Measurements from ENCODE around the gene SLC6A19.

The SLC6A19 gene

GRCh38 chr5:1203968-1204692 lies 2.7 kb downstream of the SLC6A19 start:
- peaks cover 4% of the 10 kb centered on the region for H3K27me3 Mint-ChIP-seq
- no peak overlapping the region for H3K27ac Mint-ChIP-seq
- no peaks in the 10 kb centered on the region for H3K4me1 Mint-ChIP-seq (ENCODE audit: low read depth)

DNA sequence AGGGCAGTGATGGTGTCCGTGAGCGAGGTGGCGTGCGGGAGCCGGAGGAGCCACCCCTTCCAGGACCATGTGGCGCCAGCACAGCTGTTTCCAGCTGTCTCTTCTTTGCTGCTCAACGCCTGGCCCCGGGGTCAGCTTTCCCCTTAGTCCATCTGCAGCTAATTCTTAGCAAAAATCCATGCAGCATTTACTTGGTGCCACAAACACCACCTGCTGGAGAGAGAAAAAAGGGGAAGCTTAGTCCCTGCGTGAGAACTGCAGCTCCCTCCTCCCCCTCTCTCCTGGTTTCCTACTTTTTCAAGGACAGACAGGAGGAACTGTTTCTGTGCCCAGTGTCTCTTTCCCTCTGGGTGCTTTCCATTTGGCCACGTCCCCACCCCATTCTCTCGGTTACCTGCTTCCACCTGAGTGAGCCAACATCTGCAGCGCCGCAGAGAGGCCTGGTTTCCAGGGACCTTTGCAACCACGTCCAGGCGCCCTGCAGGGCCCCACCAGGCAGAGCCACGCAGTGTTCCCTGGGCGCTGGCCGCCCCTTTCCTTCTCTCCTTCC lies 3.4 kb downstream of the SLC6A19 start:
- Mint-ChIP-seq H3K27me3 (peaks cover 4% of the 10 kb centered on the region), H3K4me1 (ENCODE audit: low read depth) (no peaks in the 10 kb centered on the region), H3K4me3 (no peak overlapping the region), H3K36me3 (ENCODE audit: low read depth) (no peaks in the 10 kb centered on the region), H3K9me3 (no peaks in the 10 kb centered on the region), H3K27ac (no peak overlapping the region)

More at GRCh38 chr5:1203968-1204692, 2.7 kb downstream of the SLC6A19 start:
- Mint-ChIP-seq H3K36me3 (ENCODE audit: low read depth) (no peaks in the 10 kb centered on the region), H3K4me3 (no peak overlapping the region), H3K9me3 (no peaks in the 10 kb centered on the region)

DNA sequence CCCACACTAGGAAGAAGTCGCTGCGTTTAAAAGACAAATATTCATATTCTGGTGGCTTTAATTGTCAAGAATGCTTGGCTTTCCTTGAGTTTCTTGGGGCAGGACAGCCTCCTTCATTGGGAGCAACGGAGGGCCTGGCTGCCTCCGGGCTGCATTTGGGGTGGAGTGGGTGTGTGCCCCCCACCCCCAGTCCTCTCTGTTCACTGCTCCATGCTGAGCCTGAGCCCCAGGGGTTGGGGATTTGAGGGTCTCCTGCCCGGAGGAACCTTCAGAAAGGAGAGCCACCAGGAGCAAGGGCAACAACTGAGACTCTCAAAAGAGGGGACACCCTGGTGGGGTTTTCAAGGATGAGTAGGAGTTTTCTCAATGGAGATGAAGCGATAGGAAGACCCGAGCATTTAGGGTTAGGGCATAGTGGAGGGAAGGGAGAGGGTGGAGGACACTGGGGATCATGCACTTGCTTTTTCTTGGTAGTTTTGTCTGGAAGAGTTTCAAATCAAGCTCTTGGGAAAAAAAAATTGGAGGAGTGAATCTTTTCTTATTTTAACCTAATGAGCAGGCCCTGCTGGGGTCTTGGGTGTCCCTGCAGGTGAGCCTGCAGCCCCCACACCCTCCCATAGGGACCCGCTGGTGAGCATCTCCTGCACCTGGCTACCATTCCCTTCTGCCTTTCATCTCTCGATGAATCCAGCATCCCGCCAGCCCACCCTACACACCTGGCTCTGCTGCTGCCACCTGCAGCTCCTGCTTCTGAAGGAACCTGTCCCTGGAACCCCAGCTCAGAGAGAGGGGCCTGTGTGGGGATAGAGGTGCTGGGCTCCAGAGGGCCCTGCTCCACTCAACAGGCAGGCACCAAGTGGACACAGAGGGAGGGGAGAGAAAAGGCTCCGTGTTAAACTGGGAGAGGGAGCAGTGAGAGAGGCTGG lies 4.1 kb downstream of the SLC6A19 start:
- Mint-ChIP-seq H3K27ac (no peak overlapping the region), H3K4me3 (no peak overlapping the region), H3K36me3 (ENCODE audit: low read depth) (no peaks in the 10 kb centered on the region), H3K4me1 (ENCODE audit: low read depth) (no peaks in the 10 kb centered on the region), H3K27me3 (peaks cover 4% of the 10 kb centered on the region), H3K9me3 (no peaks in the 10 kb centered on the region)

- peaks cover 4% of the 10 kb centered on the region for H3K27me3 Mint-ChIP-seq
- no peaks in the 10 kb centered on the region for H3K36me3 Mint-ChIP-seq (ENCODE audit: low read depth)
- H3K4me1 Mint-ChIP-seq (ENCODE audit: low read depth): no peaks in the 10 kb centered on the region
- no peaks in the 10 kb centered on the region for H3K9me3 Mint-ChIP-seq
- H3K27ac Mint-ChIP-seq: no peak overlapping the region
- no peak overlapping the region for H3K4me3 Mint-ChIP-seq
Measured at GRCh38 chr5:1206521-1207412, 5.4 kb downstream of the SLC6A19 start.

DNA sequence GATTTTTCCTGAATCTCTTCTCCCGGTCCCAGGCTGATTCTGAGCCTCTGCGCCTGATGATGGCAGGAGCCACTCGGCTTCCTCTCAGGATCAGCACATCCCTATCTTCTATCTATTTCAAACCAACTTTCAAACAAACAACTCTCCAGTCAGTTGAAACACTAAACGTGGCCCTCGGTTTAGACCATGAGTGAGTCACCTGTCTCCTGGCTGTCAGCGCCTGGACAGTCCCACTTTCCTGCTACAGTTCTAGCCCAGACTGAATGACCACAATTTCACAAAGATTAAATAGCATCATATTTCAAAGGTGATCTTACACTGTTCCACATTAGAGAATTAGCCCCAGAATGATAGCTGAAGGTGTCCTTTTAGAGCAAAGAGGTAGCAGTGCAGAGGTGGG lies 6.2 kb downstream of the SLC6A19 start:
- no peaks in the 10 kb centered on the region for H3K36me3 Mint-ChIP-seq (ENCODE audit: low read depth)
- H3K9me3 Mint-ChIP-seq: no peaks in the 10 kb centered on the region
- H3K4me3 Mint-ChIP-seq: no peak overlapping the region
- H3K27me3 Mint-ChIP-seq: peaks cover 4% of the 10 kb centered on the region
- H3K4me1 Mint-ChIP-seq (ENCODE audit: low read depth): no peaks in the 10 kb centered on the region
- no peak overlapping the region for H3K27ac Mint-ChIP-seq

DNA sequence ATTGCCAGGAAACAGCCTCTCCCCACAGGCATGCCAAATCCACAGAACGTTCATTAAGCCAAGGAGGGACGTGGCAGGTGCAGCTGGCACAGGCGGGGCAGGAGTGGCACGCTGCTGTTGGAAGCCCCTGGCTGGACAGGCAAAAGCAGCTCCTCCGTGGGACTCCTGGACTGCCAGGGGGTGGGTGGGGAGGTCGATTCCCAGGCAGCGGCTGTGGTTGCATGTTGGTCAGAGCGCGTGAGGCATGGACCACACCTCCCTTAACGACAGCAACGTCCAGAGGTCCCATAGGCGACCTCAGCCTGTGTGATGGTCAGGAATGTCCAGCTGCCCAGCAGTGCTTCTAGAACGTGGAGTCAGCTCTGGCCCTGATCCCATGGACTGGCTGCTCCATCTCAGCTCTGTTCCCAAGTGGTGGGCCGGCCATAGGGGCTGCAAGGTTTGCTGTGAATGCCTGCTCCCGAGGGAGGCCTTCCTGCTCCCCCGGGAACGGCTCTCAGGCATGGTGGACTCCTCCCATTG lies 6.9 kb downstream of the SLC6A19 start:
- no peaks in the 10 kb centered on the region for H3K9me3 Mint-ChIP-seq
- H3K36me3 Mint-ChIP-seq (ENCODE audit: low read depth): no peaks in the 10 kb centered on the region
- peaks cover 4% of the 10 kb centered on the region for H3K27me3 Mint-ChIP-seq
- no peak overlapping the region for H3K27ac Mint-ChIP-seq
- no peak overlapping the region for H3K4me3 Mint-ChIP-seq
- no peaks in the 10 kb centered on the region for H3K4me1 Mint-ChIP-seq (ENCODE audit: low read depth)

- no peak overlapping the region for H3K27ac Mint-ChIP-seq
- H3K4me1 Mint-ChIP-seq (ENCODE audit: low read depth): no peaks in the 10 kb centered on the region
- H3K4me3 Mint-ChIP-seq: no peak overlapping the region
- no peaks in the 10 kb centered on the region for H3K36me3 Mint-ChIP-seq (ENCODE audit: low read depth)
- H3K9me3 Mint-ChIP-seq: no peaks in the 10 kb centered on the region
- peaks cover 4% of the 10 kb centered on the region for H3K27me3 Mint-ChIP-seq
Measured at GRCh38 chr5:1208743-1209488, 7.5 kb downstream of the SLC6A19 start.

- H3K9me3 Mint-ChIP-seq: no peaks in the 10 kb centered on the region
- no peak overlapping the region for H3K27ac Mint-ChIP-seq
- H3K4me3 Mint-ChIP-seq: no peak overlapping the region
- H3K36me3 Mint-ChIP-seq (ENCODE audit: low read depth): no peaks in the 10 kb centered on the region
- H3K4me1 Mint-ChIP-seq (ENCODE audit: low read depth): no peaks in the 10 kb centered on the region
- H3K27me3 Mint-ChIP-seq: peaks cover 4% of the 10 kb centered on the region
Measured at GRCh38 chr5:1209489-1209852, 8.1 kb downstream of the SLC6A19 start.

DNA sequence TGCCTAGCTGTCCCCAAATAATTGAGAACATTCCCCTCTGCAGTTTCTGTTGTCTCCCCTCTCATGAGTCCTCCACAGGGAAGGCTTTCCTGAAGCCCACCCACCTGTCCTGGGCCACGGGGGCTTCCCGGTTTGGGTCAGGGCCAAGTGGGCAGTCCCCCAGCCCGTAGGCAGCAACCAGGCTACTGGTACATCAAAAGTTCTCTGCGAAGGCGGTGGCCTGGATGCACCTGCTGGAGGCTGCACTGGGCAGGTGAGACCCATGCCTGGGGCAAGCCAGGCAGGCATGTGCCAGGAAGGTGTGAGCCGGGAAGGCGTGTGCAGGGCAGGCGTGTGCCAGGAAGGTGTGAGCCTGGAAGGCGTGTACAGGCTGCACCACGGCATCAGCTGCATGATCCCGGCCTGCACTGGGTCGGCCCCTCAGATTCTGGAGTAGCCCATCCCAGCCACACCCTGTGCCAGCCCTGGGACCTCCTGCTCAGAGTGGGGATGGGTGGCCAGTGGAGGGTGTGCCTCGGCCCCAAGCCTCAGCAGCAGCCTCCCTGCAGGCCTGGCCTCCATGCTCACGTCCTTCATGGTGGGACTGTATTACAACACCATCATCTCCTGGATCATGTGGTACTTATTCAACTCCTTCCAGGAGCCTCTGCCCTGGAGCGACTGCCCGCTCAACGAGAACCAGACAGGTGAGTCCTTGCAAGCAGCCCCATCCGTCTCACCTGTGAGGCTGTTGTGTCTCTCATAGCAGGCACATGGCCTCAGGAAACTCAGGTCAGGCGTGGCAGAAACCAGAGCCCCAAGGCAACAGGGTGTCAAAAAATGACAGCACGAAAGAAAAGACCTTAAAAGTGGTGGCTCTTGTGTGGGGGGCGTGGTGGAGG lies 8.7 kb downstream of the SLC6A19 start:
- peaks cover 4% of the 10 kb centered on the region for H3K27me3 Mint-ChIP-seq
- H3K9me3 Mint-ChIP-seq: no peaks in the 10 kb centered on the region
- H3K4me1 Mint-ChIP-seq (ENCODE audit: low read depth): no peaks in the 10 kb centered on the region
- H3K4me3 Mint-ChIP-seq: no peak overlapping the region
- H3K36me3 Mint-ChIP-seq (ENCODE audit: low read depth): no peaks in the 10 kb centered on the region
- no peak overlapping the region for H3K27ac Mint-ChIP-seq

DNA sequence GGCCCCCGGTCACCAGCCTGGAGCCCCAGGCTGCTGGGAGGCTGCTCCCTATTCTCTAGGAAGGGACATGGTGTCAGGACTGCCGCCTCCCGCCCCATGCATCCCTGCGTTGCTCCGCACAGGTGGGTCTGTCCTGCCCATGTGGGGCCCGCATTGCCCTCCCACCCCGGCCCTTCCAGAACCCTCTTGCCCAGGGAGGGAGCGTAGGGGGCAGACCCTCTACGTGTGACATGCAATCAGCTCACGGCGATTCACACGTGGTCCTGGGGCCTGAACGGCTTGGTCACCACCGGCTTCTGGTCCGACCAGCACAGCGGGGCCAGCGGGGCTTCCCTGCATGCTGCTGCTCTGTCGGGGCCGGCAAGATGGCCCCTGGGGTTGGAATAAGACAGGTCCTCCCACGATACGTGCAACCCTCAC lies 9.4 kb downstream of the SLC6A19 start:
- Mint-ChIP-seq H3K4me3 (no peak overlapping the region), H3K36me3 (ENCODE audit: low read depth) (no peaks in the 10 kb centered on the region), H3K27me3 (peaks cover 4% of the 10 kb centered on the region), H3K9me3 (no peaks in the 10 kb centered on the region), H3K4me1 (ENCODE audit: low read depth) (no peaks in the 10 kb centered on the region), H3K27ac (no peak overlapping the region)

DNA sequence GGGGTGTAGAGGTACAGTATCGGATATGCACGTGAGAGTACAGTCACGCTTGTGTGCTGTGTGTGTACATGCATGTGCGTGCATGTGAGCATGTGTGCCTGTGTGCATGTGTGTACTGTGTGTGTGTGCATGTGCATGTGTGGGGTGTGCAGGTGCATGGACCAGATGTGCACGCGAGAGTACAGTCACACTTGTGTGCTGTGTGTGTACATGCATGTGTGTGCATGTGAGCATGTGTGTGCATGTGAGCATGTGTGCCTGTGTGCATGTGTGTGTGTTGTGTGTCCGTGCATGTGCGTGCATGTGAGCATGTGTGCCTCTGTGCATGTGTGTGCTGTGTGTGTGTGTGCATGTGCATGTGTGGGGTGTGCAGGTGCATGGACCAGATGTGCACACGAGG lies 10.3 kb downstream of the SLC6A19 start:
- H3K9me3 Mint-ChIP-seq: no peaks in the 10 kb centered on the region
- H3K27ac Mint-ChIP-seq: no peak overlapping the region
- no peaks in the 10 kb centered on the region for H3K36me3 Mint-ChIP-seq (ENCODE audit: low read depth)
- H3K27me3 Mint-ChIP-seq: no peaks in the 10 kb centered on the region
- no peaks in the 10 kb centered on the region for H3K4me1 Mint-ChIP-seq (ENCODE audit: low read depth)
- no peak overlapping the region for H3K4me3 Mint-ChIP-seq

GRCh38 chr5:1212271-1212670 lies 10.9 kb downstream of the SLC6A19 start:
- Mint-ChIP-seq H3K9me3 (no peaks in the 10 kb centered on the region), H3K4me3 (no peak overlapping the region), H3K27ac (no peak overlapping the region), H3K27me3 (no peaks in the 10 kb centered on the region), H3K36me3 (ENCODE audit: low read depth) (no peaks in the 10 kb centered on the region), H3K4me1 (ENCODE audit: low read depth) (no peaks in the 10 kb centered on the region)

DNA sequence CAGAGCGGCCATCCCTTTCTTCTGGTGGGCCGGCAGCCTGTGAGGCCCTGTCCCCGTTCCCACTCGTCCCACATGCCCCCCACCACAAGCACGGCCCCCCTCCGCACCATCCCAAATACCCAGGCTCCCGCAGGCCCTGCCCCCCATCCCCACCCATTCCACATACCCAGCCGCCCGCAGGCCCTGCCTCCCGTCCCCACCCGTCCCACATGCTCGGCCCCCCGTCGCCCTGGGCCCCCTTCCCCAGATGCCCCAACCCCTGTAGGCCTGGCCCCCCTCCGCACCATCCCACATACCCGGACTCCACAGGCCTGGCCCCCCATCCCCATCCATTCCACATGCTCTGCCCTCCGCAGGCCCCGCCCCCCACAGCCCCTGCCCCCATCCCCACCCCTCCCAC lies 11.5 kb downstream of the SLC6A19 start:
- Mint-ChIP-seq H3K4me1 (ENCODE audit: low read depth) (no peaks in the 10 kb centered on the region), H3K27me3 (no peaks in the 10 kb centered on the region), H3K36me3 (ENCODE audit: low read depth) (no peaks in the 10 kb centered on the region), H3K27ac (no peak overlapping the region), H3K4me3 (no peak overlapping the region), H3K9me3 (no peaks in the 10 kb centered on the region)

All from stimulated activated naive CD8-positive, alpha-beta T cell treated with anti-CD3 and anti-CD28 coated beads, Interleukin-15, Interleukin-2, amounts not matched to agents 100 ng/mL and 50 ng/mL, for 24 hours (primary cell).